H1 (cell line): ENCODE results near the gene LIPA. TPM values are rescaled to one million over a fixed set of nuclear protein-coding genes. Genes with fewer than 3 reads are reported as not detected.

ENCODE experiments used
- CBX8 ChIP-seq: fragments of 300-800, 300-1000 bp; sonication (generic); IDR thresholded peaks from 2 replicates; pipeline ENCODE4 v1.7.1; 2016; ENCODE audit warnings: low read depth, low read length, borderline replicate concordance
- CREB1 ChIP-seq: IDR thresholded peaks from 2 replicates; pipeline ENCODE4 v1.6.1; 2012; ENCODE audit warnings: inconsistent platforms
- KDM4A ChIP-seq: IDR thresholded peaks from one replicate; pipeline ENCODE4 v1.7.1; 2012; ENCODE audit warnings: low read depth, mild to moderate bottlenecking, moderate library complexity, low read length, inconsistent platforms; ENCODE audit not compliant: severe bottlenecking
- TAF1 ChIP-seq: IDR thresholded peaks from 2 replicates; pipeline ENCODE4 v1.6.1; 2011; ENCODE audit warnings: mild to moderate bottlenecking, low read depth, low read length
- polyA plus RNA-seq, 7 experiments: library from polyadenylated mRNA; depleted of rRNA in 3 of 7; stranded (reverse) in 5 of 7; unstranded in 2 of 7; fragments of >200 nt in 5 of 7; fragments of 200-250 nt in 2 of 7; gene quantifications; 1 replicate in 5 of 7; 2 replicates in 1 of 7; 4 replicates in 1 of 7; pipeline versions ENCODE4 v1.2.1 to v1.2.3, GENCODE V29; 2011 to 2013; ENCODE audit warnings: missing spikeins in 2 of 7, mixed read lengths in 2 of 7
- total RNA-seq: library from RNA; stranded (reverse); fragmentation: NEBNext Ultra II Directional; extraction: Animal tissue kit (Norgen Biotek cat#: 25700); gene quantifications from 2 replicates; pipeline ENCODE4 v1.2.1, GENCODE V29; 2021
- TF ChIP-seq, protein P1 (sequence below): fragments of 300-600 bp; sonication (generic); IDR thresholded peaks from 2 replicates; pipeline ENCODE4 v1.7.1; 2012; ENCODE audit warnings: low read length, moderate library complexity, mild to moderate bottlenecking, inconsistent platforms; ENCODE audit not compliant: insufficient replicate concordance

LIPA gene
- total and polyA plus RNA-seq, 2 of the 8 experiments (the other 6 are each of a cell fraction or from before 2014, with no cell fraction given) = 18.1 to 32.4 TPM

- TF ChIP-seq CREB1 = no peak
- TF ChIP-seq, protein P1, sequence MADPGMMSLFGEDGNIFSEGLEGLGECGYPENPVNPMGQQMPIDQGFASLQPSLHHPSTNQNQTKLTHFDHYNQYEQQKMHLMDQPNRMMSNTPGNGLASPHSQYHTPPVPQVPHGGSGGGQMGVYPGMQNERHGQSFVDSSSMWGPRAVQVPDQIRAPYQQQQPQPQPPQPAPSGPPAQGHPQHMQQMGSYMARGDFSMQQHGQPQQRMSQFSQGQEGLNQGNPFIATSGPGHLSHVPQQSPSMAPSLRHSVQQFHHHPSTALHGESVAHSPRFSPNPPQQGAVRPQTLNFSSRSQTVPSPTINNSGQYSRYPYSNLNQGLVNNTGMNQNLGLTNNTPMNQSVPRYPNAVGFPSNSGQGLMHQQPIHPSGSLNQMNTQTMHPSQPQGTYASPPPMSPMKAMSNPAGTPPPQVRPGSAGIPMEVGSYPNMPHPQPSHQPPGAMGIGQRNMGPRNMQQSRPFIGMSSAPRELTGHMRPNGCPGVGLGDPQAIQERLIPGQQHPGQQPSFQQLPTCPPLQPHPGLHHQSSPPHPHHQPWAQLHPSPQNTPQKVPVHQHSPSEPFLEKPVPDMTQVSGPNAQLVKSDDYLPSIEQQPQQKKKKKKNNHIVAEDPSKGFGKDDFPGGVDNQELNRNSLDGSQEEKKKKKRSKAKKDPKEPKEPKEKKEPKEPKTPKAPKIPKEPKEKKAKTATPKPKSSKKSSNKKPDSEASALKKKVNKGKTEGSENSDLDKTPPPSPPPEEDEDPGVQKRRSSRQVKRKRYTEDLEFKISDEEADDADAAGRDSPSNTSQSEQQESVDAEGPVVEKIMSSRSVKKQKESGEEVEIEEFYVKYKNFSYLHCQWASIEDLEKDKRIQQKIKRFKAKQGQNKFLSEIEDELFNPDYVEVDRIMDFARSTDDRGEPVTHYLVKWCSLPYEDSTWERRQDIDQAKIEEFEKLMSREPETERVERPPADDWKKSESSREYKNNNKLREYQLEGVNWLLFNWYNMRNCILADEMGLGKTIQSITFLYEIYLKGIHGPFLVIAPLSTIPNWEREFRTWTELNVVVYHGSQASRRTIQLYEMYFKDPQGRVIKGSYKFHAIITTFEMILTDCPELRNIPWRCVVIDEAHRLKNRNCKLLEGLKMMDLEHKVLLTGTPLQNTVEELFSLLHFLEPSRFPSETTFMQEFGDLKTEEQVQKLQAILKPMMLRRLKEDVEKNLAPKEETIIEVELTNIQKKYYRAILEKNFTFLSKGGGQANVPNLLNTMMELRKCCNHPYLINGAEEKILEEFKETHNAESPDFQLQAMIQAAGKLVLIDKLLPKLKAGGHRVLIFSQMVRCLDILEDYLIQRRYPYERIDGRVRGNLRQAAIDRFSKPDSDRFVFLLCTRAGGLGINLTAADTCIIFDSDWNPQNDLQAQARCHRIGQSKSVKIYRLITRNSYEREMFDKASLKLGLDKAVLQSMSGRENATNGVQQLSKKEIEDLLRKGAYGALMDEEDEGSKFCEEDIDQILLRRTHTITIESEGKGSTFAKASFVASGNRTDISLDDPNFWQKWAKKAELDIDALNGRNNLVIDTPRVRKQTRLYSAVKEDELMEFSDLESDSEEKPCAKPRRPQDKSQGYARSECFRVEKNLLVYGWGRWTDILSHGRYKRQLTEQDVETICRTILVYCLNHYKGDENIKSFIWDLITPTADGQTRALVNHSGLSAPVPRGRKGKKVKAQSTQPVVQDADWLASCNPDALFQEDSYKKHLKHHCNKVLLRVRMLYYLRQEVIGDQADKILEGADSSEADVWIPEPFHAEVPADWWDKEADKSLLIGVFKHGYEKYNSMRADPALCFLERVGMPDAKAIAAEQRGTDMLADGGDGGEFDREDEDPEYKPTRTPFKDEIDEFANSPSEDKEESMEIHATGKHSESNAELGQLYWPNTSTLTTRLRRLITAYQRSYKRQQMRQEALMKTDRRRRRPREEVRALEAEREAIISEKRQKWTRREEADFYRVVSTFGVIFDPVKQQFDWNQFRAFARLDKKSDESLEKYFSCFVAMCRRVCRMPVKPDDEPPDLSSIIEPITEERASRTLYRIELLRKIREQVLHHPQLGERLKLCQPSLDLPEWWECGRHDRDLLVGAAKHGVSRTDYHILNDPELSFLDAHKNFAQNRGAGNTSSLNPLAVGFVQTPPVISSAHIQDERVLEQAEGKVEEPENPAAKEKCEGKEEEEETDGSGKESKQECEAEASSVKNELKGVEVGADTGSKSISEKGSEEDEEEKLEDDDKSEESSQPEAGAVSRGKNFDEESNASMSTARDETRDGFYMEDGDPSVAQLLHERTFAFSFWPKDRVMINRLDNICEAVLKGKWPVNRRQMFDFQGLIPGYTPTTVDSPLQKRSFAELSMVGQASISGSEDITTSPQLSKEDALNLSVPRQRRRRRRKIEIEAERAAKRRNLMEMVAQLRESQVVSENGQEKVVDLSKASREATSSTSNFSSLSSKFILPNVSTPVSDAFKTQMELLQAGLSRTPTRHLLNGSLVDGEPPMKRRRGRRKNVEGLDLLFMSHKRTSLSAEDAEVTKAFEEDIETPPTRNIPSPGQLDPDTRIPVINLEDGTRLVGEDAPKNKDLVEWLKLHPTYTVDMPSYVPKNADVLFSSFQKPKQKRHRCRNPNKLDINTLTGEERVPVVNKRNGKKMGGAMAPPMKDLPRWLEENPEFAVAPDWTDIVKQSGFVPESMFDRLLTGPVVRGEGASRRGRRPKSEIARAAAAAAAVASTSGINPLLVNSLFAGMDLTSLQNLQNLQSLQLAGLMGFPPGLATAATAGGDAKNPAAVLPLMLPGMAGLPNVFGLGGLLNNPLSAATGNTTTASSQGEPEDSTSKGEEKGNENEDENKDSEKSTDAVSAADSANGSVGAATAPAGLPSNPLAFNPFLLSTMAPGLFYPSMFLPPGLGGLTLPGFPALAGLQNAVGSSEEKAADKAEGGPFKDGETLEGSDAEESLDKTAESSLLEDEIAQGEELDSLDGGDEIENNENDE = no peak
- no peak for TF ChIP-seq TAF1
- TF ChIP-seq KDM4A = no peak
- TF ChIP-seq CBX8 = no peak
- TF ChIP-seq, all 59 proteins: peak for 0
Measured at GRCh38 chr10:89255793-89256192, 4.2 kb upstream of the LIPA start (continued).
